Stimulated activated CD8-positive, alpha-beta memory T cell treated with anti-CD3 and anti-CD28 coated beads, Interleukin-12 subunit alpha, Interleukin-12 subunit beta, amount 100 ng/mL, for 1 hour (primary cell): ENCODE measurements around the gene USO1.
"Not testable (repeated sequence)": the region's sequence is repeated elsewhere in the genome, so short reads cannot be mapped to it uniquely, and the experiment has no call there.

Experiments used
- DNase-seq: peaks from one replicate; pipeline ENCODE4 v3.0.0-alpha.2; 2020; ENCODE audit warnings: low read depth

Gene USO1

GRCh38 chr4:75771607-75772006 is 47.2 kb downstream of the USO1 start:
- DNase-seq = no peak

DNA sequence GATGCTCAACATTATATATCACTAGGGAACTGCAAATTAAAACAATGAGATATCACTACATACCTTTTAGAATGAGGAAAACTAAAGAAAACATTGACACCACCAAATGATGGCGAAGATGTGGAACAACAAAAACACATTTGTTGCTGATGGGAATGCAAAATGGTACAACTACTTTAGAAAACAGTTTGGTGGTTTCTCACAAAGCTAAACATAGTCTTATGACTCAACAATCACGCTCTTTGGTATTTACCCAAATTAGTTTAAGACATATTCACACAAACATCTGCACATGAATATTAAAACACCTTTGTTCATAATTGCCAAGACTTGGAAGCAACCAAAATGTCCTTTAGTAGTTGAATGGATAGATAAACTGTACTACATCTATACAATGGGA is 53.2 kb downstream of the USO1 start:
- DNase-seq = no peak

DNA sequence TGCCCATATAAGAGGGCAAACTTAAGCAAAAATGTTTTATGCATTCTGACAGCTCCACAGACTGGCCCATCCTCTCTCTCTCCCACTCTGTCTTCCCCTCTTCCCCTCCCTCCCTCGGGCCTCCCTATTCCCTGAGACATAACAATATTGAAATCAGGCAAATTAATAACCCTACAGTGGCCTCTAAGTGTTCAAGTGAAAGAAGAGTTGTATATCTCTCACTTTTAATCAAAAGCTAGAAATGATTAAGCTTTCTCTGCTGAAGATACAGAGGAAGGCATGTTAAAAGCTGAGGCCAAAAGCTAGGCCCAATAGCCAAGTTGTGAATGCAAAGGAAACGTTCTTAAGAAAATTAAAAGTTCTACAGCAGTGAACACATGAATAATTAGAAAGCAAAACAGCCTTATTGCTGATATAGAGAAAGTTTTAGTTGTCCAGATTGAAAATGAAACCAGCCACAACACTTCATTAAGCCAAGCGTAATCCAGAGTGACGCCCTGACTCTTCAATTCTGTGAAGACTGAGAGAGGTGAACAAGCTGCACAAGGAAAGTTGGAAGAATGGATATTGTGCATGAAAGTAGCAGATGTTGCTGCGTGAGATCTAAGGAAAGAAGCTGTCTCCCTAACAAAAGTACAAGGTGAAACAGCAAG is 54.9 kb downstream of the USO1 start:
- no peak for DNase-seq

GRCh38 chr4:75781305-75781704 is 56.9 kb downstream of the USO1 start:
- DNase-seq = no peak

GRCh38 chr4:75786526-75786925 is 62.1 kb downstream of the USO1 start:
- no peak for DNase-seq

DNA sequence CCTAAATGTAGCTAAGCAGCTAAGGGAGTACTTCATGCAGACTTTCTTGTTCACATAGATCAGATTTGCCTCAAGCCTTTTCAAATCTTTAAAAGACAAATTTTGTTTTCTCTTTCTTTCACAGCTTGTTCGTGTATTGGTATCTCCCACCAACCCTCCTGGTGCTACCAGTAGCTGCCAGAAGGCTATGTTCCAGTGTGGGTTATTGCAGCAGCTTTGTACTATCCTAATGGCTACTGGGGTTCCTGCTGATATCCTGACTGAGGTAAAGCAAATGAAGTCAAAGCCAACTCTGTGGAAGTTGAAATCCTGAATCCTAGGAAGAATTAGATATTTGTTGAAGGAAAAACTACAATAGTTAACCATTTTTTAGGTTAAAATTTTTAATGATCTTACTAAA is 62.6 kb downstream of the USO1 start:
- no peak for DNase-seq

DNA sequence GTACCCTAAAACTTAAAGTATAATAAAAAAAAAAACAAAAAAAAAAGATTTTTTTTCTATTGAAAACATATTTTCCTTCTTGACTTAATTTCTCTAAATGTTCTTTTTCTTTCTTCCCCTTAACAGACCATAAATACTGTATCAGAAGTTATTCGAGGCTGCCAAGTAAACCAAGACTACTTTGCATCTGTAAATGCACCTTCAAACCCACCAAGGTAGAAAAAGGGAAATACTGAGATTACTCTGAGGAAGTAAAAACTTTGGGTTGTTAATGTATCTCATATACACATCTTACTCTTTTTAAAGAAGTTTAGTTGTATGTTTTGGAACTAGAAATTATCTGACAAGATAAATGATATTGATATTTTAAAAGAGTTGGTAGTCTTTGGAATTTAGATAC is 65.6 kb downstream of the USO1 start:
- no peak for DNase-seq

- no peak for DNase-seq
Measured at GRCh38 chr4:75800972-75801371, 76.6 kb downstream of the USO1 start.

DNA sequence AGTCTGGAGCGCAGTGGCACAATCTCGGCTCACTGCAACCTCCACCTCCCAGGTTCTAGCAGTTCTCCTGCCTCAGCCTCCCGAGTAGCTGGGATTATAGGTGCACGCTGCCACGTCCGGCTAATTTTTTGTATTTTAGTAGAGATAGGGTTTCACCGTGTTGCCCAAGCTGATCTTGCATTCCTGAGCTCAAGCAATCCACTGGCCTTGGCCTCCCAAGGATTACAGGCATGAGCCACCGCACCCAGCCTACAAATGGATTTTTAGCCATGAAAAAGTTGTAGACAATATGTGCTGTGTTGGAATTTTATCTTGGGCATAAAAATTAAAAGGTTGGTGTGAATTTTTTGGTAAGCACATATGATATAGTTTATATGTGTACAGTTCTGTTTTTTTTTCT is 81.7 kb downstream of the USO1 start:
- DNase-seq = not testable (repeated sequence)

DNA sequence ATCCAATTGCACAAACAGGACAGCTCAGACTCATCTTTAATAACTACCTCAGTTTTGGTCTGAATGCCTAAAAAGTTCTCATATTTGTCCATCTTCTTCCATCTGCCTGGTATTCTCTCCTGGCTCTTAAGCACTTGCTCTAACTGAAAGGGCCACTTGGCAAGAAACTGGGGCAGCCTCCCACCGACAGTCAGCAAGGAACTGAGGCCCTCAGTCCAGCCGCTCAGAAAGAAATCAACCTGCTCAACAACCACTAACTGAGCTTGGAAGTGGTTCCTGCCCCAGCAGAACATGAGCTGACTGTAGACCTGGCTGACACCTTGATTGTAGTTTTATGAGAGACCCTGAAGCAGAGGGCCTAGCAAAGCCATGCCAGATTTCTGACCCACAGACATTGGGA is 93.5 kb downstream of the USO1 start:
- DNase-seq = no peak

DNA sequence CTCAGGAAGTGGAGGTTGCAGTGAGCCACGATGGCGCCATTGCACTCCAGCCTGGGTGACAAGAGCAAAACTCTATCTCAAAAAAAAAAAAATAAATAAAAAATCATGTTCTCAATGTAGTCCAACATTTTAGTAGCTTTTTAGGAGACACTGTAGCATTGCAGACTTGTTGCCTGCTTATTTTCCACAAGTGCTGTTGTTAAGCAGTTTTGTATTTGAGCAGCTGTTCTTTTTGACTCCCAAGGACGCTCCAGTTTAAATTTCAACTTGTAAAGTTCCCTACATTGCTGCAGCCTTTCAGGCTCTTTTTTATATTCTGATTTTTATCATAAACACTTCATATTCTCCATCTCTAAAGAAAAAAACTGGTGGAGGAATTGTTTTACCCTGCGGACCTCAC is 94.7 kb downstream of the USO1 start:
- no peak for DNase-seq

DNA sequence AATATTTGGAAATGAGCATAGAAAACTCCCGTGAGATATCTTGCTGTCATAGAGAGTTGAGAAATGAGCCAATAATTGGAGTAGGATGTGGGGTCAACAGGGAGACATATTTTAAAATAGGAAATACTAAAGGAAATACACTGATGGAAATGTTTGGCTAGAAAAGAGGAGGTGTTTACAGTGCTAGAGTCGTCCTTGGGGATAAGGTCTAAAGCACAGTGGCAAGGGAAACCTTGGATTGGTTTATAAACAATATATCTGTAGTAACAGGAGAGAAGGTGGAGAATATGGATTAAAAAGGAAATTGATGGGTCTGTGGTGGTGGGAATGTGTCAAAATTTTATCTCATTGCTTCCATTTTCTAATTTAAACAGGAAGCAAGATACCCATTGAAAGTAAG is 95.8 kb downstream of the USO1 start:
- DNase-seq = no peak

- DNase-seq = no peak
Measured at GRCh38 chr4:75820676-75821075, 96.3 kb downstream of the USO1 start.

GRCh38 chr4:75821216-75821615 is 96.8 kb downstream of the USO1 start:
- DNase-seq = no peak

- DNase-seq = no peak
Measured at GRCh38 chr4:75821966-75822365, 97.6 kb downstream of the USO1 start.

GRCh38 chr4:75822416-75822815 is 98.0 kb downstream of the USO1 start:
- DNase-seq = no peak

DNA sequence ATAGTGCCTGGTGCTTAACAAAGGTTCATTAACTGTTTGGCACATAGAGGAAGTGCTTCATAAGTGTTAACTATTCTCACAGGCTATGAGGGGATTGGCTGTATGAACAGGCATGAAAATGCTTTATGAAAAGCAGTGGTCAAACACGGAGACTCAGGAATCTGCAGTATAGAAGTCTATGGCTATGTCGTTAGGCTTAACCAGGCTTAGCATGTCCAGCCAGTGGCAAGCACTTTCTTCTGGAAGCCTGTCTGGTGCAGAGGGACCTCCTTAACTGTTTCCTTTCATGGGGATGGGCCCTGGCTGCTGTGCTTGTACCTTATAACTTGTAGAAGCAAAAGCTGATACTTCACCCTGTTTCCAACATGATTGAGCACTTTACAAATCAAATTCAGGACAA is 99.4 kb downstream of the USO1 start:
- no peak for DNase-seq

- DNase-seq = no peak
Measured at GRCh38 chr4:75830906-75831305, 106.5 kb downstream of the USO1 start.

GRCh38 chr4:75831856-75832405 is 107.6 kb downstream of the USO1 start:
- DNase-seq = no peak

GRCh38 chr4:75834095-75834771 is 109.9 kb downstream of the USO1 start:
- no peak for DNase-seq

- no peak for DNase-seq
Measured at GRCh38 chr4:75834772-75835154, 110.4 kb downstream of the USO1 start.

DNA sequence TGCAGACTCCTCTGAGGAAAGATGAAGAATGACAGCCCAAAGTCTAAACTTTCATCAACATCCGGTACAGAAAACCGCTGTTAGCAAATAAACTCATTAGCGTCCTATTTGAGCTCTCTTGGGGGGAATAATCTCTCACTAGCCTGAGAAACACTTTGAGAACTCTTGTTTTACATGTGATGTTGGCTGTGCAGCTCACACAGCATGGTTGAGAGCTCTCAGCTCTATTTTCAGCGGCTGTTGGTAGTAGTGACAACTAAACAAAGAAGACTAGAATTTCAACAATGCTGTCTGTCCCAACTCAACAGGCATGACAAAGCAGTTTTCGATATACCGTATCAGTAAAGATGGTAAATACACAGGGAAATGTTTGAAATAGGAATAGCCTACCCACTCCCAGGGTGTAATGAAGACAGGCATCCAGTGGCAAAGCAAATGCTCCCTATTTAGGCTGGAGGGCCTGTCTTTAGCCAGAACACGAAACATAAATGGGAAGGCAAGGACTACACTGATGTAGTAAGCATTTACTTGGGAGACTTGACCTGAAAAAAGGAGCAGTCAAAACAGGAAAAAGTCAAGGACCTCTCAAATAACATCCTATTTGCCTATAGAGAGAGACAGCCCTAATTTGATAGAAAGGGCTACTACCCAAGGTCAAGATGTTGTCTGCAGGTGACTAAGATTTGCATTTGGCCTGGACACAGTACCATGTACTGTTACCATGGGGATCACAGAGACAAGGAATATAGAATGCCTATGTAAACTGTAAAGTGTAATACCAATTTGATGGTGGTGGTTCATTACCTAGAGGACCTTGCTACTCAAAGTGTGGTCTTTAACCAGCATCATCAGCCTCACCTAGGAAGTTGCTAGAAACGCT is 117.5 kb downstream of the USO1 start:
- DNase-seq = no peak

DNA sequence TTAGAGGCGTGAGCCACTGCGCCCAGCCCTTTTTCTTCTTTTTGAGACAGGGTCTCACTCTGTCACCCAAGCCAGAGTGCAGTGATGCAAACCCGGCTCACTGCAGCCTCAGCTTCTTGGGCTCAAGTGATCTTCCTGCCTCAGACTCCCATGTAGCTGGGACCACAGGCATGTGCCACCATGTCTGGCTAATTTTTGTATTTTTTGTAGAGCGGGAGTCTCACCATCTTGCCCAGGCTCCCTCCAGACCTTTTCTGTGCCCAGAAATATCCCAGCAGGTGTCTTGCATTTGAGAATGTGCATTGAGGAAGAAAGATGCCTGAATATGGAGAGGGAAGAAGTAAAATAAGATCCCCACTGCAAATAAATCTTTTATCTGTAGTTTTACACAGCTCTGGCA is 119.2 kb downstream of the USO1 start:
- DNase-seq = no peak
